ENCODE results near the gene ADORA3. TPM values are rescaled to one million over a fixed set of nuclear protein-coding genes. Genes with fewer than 3 reads are reported as not detected.

ADORA3 gene
- total RNA-seq: not detected in 2 replicates

GRCh38 chr1:111503585-111504060 is at the start of gene ADORA3, which contains the start of gene TMIGD3:
Gene ADORA3, minus strand, starts transcription at chr1:111503633. Its CDS starts 279 bp downstream, at chr1:111503354.
Gene TMIGD3, minus strand, starts transcription at chr1:111503633. Its CDS starts 279 bp downstream, at chr1:111503354.

Other genes with a start within 250 kb of the ADORA3 start
- under 0.01 TPM in 1 of 2 replicates, not detected in the other for gene CHIA, start 212.8 kb downstream of the ADORA3 start, total RNA-seq
- gene OVGP1, start 75.9 kb downstream of the ADORA3 start, total RNA-seq: 0.59 and 0.88 TPM in 2 replicates
- gene WDR77, start 54.4 kb downstream of the ADORA3 start, total RNA-seq: 36.8 and 59.0 TPM in 2 replicates
- gene ATP5PB, start 54.2 kb downstream of the ADORA3 start, total RNA-seq: 233 and 280 TPM in 2 replicates
- 0.23 and 0.30 TPM in 2 replicates for gene C1orf162, start 29.6 kb downstream of the ADORA3 start, total RNA-seq
- not detected in 2 replicates for gene TMIGD3, start within 50 bp of the ADORA3 start, total RNA-seq
- gene RAP1A, start 116.2 kb upstream of the ADORA3 start, total RNA-seq: 25.8 and 37.7 TPM in 2 replicates
- 1.2 and 4.7 TPM in 2 replicates for gene INKA2, start 235.8 kb upstream of the ADORA3 start, total RNA-seq

All from smooth muscle cell of the umbilical artery (primary cell).